Effector CD8-positive, alpha-beta T cell (primary cell): ENCODE results near the gene STX3.

Experiments used
- DNase-seq: peaks from one replicate; lab custom pipeline; 2025; lab: John Stamatoyannopoulos, UW
- total RNA-seq, 4 experiments: gene quantifications; one replicate each; lab custom pipeline; 2026; lab: John Stamatoyannopoulos, UW

The STX3 gene
- 28.2 to 49.6 (median 29.8) reads per million in 4 experiments for total RNA-seq

DNA sequence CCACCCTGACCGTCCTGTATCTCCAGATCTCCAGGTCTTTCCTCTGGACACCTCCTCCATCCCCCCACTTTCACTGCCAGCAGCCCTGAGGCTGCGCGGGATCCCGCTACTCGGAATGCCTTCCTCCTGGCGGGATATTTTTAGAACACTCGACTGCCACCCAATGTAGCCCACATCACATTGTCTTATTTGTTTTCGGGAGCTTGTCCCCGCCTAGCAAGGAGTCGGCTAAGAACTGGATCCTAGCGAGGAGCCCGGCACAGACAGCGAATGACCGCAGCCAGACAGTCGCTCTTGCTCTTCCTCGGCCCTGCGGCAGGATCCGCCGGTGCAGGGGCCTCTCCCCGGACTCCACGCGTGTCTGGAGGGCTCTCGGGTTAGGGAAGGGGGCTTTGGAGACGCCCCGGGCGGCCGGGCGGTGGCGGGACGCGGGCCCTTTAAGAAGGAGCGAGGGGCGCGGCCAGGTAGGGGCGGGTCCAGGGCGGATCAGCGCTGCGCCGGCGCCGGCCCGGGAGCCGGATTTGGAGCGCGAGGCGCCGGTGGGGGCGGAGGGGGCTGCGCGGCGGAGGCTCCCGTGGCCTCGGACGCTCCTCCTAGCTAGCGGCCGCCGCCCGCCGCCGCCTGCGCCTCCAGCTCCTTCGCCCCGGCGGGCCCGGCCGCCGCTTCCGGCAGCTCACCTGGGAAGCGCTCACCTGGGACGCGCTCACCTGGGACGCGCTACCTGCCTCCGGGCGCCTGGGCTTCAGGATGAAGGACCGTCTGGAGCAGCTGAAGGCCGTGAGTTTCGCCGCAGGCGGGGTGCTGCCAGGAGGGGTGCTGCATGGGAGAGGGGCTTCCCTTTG is at the start of gene STX3:
TSS of gene STX3 (plus strand) at position 518 of the 842 bp plus-strand sequence. CDS start at position 748, 230 bp downstream.
- DNase-seq: peak; percentile 59

DNA sequence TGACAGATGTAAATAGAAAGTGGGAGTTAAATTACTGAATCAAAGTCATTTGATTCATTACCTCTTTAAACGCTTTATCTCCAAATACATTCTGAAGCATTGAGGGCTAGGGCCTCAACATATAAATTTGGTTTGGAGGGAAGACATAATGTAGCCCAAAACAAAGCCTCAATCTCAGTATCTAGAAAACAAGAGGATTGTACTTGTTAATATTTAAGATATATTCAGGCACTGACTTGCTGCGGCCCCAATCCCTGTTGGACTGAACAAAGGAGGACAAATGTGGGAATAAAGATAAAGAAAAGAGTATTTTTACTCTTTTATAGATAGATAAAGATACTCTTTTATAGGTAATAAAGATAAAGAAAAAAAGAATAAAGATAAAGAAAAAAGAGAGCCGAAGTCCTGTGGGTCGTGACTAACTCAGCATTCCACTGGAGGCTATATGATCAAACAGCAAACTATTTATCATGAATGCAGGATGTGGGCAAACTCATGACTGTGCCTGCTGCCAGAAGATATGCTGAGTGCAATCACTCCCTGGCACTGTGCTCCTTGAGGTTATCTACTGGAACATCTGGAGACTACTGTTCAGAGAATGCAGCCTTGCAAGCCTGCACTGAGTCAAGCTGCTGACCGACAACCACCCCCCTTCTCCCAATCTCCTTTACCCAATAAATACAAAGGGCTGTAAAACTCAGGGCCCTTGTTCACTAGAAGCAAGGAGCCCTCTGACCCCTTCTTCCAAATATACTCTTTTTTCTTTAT is 48.5 kb upstream of the STX3 start:
- no peak for DNase-seq

DNA sequence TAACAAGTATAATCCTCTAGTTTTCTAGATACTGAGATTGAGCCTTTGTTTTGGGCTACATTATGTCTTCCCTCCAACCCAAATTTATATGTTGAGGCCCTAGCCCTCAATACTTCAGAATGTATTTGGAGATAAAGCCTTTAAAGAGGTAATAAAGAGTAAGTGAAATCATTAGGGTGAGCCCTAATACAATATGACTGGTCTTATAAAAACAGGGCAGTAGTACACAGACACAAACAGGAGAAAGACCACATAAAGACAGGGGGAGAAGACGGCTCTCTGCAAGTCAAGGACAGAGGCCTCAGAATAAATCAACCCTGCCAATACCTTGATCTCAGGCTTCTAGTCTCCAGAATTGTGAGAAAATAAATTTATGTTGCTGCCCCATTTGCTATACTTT is 47.8 kb upstream of the STX3 start:
- DNase-seq: no peak

DNA sequence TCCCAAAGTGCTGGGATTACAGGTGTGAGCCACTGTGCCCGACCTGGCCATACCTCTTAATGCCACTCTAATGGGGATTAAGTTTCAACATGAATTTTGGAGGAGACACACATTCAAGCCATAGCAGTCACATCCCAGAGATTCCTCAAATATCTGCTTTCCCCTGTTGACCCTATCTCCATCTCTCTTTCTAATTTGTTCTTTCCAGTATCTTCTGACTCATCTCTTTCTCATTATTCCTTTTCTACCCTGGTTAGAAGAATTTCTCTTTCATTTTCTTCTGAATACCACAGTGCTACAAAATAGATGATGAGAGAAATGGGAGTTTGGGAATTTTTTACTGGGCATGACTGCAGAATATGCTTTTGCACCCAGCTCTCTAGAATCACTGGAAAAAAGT is 46.6 kb upstream of the STX3 start:
- no peak for DNase-seq

DNA sequence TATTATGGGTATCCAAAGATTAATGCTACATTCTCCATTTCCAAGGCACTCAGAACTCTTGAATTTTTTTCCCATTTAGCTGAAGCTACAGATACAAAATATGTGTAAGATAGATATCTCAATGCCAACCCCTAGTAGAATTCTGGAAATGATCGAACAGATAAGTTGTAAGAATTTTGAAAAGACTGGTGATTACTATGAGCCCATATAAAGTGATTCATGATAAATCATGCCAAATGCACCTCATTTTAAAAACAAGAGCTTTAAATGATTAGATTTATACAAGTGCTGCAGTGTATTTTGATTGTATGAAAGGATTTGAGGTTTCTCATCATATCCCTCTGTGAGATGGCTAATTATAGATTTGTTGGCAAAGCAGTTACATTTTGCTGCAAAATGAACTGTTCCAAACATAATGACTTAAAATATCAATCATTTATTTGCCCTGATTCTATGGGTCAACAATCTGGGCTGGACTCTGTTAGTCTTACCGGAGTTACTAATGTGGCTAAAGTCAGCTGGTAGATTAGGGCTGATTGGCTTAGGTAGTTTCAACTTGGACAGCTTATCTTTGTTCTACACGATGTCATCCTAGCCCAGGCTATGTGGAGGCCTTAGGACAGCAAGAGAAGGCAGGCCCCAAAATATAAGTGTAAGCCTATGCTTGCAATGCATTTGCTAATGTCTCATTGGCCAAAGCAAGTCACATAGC is 44.9 kb upstream of the STX3 start:
- no peak for DNase-seq

DNA sequence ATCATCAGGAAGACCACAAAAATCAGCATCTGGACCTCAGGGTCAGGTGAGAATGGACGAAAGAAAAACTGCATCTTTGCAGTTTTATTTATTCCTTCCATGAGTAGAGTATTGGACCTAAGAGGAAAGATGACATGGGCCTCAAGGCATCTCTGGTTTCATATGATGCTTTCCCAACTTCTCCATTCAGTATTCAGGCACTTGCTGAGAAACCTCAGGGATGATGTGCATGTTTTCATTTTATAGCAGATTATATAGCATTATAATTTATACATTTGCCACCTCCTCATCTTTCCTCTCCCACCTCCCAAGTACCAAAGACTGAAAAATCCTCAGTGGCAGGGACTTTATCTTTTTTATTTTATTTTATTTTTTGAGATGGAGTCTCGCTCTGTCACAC is 41.4 kb upstream of the STX3 start, which contains the start of gene OR10V1:
TSS of gene OR10V1 (minus strand) at position 101 of the 400 bp plus-strand sequence. CDS start at position 101, 0 bp downstream.
- no peak for DNase-seq

DNA sequence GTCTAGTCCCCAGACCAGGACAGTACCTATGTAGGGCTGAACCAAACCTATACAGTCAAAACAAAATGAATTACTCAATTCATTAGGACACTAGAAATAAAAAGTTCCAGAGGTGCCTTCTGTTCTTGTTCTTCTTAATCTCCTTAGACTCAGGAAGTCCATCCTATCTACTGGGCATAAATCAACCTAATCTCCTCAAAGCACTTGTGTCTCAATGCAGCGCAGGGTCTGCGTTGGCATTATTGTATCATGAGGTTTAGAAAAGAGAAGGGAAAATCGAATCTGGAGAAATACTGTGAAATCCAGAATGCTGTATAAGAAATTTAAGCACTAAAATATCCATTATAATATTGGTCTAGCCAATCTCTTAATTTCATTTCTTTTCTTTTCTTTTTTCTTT is 39.1 kb upstream of the STX3 start:
- DNase-seq: no peak

DNA sequence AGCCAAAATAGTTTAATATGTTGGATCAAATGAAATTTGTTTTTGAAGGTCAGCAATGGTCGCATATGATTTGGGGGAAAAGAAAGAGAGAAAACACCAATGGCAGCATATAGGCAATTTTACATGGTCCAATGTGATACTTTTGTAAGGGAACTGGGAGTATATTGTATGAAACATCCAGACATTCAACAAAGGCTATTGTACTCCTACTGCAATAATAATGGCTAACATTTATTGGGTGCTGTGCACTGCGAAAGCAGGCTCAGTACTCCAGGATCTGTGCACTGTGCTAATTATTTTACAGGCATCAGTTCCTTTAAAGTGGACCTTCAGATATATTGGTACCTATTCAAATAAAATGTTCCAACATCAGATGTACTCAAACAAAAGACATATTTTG is 35.6 kb upstream of the STX3 start:
- DNase-seq: no peak

DNA sequence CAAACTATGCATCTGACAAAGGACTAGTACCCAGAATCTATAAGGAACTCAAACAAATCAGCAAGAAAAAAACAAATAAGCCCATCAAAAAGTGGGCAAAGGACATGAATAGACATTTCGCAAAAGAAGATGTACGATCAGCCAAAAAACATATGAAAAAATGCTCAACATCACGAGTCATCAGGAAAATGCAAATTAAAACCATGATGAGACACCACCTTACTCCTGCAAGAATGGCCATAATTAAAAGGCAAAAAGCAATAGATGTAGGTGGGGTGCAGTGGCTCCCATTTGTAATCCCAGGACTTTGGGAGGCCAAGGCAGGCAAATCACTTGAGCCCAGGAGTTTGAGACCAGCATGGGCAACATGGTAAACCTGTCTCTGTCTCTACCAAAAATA is 31.1 kb upstream of the STX3 start:
- DNase-seq: no peak

DNA sequence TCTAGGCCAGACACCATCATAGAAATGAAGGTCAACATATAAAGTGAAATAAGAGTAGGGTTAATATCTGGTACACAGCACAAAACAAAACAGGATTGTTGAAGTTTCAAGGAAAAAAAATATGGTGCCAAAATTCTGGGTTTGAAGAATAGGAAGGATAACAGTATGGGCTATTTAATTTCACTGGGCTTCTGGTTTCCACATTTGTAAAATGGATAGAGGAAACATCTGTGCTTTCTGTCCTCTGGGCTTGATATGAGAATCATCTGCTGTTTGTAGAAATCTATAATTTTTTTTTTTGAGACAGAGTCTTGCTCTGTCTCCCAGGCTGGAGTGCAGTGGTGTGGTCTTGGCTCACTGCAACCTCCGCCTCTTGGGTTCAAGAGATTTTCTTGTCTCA is 27.8 kb upstream of the STX3 start:
- DNase-seq: no peak

DNA sequence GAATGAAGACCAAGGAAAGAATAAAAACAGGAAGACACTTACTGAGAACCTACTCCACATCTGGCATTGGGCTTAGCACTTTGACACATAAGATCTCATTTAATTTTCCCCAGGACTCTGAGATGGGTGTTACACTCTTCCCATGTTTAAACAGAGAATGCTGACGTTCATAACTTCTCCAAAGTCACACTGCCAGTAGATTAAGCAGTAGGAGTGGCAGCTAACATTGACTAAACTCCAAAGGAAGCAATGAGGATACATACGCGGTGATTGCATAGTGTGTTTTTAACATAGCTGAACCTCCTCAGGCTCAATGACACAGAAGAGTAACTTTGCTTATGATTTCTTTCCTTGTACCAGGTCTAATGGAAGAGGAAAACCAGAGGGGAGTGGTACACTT is 27.0 kb upstream of the STX3 start:
- no peak for DNase-seq

DNA sequence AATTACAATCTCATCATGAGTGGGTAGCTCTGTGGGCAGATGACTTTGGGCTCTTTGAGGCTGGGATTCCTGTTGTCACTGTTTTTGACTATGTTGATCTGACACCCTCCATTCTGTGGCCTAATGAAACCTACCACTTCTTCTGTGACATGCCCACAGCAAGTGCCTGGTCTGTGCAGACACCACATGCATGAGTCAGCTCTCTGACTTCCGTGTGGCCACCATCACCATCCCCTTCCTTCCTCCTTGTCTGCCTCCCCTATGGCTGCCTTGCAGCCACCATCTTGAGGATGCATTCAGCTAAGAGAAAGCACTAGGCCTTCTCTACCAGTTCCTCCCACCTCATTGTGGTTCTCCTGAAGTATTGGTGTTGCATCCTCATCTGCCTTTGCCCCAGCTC is 26.3 kb upstream of the STX3 start:
- DNase-seq: no peak

DNA sequence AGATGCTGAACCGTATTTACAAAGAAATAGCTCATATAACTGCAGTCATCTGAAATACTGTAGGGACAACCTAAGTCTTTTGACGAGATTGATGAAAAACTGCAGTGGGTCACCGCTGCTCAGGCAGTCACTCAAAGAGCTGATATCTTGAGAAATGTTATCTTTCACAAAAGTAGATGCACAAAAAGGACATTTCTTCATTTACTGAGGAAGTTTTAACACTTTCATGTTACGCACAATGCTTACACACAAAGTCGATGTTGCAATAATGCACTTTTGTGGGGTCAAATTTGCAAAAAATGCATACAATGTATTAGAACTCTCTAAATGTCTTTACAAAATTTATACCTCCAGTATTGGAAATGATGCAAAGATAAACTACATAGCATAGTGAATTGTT is 25.3 kb upstream of the STX3 start:
- DNase-seq: no peak

DNA sequence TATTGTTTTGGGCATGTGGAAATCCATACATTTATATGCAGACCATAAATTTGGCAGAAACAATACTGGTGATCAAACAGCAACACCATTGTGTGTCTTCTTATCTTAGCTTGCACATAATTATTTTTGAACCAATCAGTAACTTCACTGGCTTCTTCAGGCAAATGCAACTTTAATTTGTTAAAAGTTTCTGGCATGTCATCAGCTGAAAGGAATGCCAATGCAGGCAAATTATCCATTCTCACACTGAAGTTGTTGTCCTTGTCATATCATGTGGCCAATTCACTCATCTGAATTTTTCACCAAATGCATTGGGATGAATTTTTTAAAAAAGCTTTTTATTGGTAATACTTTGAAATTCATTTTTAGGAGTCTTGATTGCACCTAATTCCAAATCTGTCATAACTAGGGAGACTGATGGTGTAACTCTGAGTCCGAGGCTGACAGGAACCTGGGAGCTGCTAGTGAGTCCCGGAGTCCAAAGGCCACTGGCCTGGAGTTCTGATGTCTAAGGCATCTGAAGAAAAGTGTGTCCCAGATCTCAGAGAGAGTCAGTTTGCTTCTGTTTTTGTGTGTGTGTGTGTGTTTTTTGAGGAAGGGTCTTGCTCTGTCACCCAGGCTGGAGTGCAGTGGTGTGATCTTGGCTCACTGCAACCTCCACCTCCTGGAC is 24.1 kb upstream of the STX3 start:
- no peak for DNase-seq

DNA sequence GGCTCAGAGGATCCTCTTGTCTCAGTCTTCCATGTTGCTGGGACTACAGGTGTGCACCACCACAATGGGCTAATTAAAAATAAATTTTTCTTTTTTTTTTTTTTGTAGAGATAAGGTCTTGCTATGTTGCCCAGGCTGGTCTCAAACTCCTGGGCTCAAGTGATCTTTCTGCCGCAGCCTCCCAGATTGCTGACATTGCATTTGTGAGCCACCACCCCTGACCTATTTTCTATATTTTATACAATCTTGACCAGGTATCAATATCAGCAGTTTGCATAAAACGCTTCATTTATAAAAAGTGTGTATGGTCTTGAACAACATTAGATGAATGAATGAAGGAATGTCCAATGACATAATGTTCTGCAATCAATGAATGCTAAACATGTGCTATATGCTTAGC is 9.1 kb upstream of the STX3 start:
- no peak for DNase-seq

DNA sequence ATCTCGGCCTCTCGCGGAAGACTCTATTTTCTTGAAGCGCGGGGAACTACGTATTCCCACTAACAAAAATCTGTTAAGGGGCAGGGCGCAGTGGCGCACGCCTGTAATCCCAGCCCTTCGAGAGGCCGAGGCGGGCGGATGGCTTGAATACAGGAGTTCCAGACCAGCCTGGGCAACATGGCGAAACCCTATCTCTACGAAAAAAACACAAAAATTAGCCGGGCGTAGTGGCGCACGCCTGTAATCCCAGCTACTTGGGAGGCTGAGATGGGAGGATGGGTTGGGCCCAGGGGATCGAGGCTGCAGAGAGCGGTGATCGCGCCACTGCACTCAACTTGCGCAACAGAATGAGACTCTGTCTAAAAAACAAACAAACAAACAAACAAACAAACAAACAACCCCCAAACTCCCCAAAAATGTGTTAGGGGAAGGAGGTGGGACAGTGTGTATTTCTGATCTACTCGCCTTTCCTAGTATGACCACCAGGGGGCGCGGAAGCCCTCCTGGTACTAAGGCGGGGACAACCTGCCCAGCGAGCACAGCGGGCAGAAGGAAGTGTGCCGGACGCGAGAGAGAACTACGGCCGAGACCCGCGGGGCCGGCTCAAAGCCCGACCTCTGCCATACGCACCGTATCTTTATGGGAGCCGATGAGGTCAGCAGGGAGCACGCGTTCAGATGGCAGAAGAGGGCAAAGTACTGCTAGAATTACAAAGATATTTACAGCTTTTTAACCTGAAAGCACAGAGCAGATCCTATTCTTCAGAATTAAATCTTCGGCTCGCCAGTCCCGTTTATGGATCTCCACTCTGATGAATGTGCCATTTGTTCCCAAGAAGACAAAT is 1.3 kb upstream of the STX3 start:
- DNase-seq: peak; percentile 79

DNA sequence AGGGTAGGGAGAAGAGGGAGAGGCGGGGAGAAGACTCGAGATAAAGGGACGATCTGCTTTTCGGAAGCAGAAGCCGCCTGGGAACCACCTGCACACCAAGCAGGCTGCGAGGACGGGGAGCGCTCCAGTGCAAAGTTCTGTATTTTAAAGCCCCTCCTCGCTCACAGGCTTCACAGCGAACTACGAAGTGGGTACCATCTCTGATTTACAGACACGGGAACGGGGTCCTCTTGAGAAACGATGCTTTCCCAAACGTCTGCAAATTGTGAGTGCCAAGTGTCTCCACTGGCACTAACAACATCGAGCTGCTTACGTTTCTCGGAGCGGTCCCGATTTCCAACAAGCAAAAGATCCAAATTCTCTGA is 700 bp upstream of the STX3 start:
- no peak for DNase-seq

DNA sequence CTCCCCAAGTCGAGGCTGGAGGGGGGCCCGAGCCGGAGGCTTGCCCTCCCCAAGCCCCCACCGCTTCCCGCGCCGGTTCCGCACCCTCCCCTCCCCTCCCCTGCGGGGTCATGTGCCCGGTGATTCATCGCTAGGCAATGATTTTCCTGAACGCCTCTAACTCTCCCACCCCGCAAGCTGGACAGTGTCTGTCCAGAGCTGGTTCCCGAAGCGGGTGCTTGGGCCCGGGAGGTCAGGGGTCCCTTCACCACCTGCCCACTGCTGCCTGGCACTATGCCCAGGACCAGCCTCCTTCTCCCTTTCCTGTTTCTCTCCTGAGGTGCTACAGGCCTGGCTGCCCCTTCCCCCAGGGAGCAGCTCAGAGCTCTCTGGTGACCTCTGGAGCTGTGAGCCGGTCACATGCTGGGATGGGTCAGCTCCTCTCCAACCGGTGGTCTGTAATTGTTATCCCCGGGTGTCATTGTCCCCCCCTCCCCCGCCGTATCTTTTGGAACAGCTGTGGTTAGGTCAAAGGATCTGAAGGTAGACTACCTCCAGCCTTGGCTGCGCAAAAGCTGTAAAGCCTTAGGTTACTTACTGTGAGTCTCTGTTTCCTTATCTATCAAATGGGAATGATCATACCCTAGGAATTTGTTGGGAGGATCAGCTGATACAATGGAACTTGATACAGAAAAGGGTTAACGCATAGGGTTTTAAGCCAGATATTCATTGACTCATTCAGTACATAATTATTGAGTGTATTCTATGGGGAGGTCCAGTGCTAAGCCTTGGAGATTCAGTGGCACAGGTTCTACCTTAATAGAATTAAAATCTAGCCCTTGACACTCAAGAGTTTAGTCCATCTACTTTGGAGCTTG is 753 bp downstream of the STX3 start:
- DNase-seq: peak; percentile 10

DNA sequence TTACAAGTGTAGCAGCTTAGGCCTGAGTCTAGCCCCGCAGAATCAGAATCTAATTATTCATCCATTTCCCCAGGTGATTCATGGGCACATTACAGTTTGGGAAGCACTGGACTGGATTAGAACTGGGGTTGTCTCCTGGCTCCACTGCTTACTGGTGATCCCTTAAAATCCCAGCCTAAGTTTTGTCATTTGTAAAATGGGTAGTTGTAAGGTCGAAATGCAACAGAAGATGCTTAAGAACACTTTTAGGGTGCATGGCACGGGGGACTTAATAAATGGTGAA is 1.3 kb downstream of the STX3 start:
- DNase-seq: no peak

DNA sequence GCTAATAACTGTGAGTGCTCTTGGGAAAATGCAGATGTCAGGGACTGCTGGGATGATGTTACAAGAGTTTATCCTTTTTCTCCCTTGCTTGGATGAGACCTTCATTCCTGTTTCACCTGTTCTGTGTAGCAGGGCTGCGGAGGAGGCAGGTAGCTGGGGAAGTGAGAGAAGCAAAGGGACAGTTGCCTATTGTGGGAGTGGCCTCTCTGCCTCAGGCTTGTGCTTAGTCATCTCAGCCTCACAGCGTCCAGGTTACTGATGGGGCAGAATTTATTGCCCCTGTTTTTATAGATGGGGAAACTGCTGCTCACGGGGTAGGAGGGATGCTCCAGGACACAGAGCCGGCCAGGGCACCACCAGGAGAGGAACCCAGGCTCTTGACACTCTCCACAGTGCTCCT is 1.7 kb downstream of the STX3 start:
- no peak for DNase-seq
